ENCODE results near the gene TEKTIP1. TPM values are rescaled to one million over a fixed set of nuclear protein-coding genes. Genes with fewer than 3 reads are reported as not detected.

TEKTIP1 gene
- total RNA-seq, 1 donor from 2014 or later, result 0.35 TPM

GRCh38 chr19:3586707-3587346 is 47.9 kb downstream of the TEKTIP1 start:
- TF ChIP-seq, protein P1, sequence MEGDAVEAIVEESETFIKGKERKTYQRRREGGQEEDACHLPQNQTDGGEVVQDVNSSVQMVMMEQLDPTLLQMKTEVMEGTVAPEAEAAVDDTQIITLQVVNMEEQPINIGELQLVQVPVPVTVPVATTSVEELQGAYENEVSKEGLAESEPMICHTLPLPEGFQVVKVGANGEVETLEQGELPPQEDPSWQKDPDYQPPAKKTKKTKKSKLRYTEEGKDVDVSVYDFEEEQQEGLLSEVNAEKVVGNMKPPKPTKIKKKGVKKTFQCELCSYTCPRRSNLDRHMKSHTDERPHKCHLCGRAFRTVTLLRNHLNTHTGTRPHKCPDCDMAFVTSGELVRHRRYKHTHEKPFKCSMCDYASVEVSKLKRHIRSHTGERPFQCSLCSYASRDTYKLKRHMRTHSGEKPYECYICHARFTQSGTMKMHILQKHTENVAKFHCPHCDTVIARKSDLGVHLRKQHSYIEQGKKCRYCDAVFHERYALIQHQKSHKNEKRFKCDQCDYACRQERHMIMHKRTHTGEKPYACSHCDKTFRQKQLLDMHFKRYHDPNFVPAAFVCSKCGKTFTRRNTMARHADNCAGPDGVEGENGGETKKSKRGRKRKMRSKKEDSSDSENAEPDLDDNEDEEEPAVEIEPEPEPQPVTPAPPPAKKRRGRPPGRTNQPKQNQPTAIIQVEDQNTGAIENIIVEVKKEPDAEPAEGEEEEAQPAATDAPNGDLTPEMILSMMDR (IDR thresholded peaks at IDR 0.05), result no peak
- no peak overlapping the region for H3K27ac Mint-ChIP-seq (ENCODE audit: unreplicated experiment)
- no peaks in the 10 kb centered on the region for H3K36me3 Mint-ChIP-seq (ENCODE audit: low read depth)
- no peak overlapping the region for H3K4me3 Mint-ChIP-seq (ENCODE audit: unreplicated experiment)
- H3K4me1 Mint-ChIP-seq (ENCODE audit: low read depth), result no peaks in the 10 kb centered on the region
- H3K9me3 Mint-ChIP-seq (ENCODE audit: low read depth), result no peaks in the 10 kb centered on the region
- peaks cover 2% of the 10 kb centered on the region for H3K27me3 Mint-ChIP-seq (ENCODE audit: low read depth)
- DNase-seq (ENCODE audit: low spot score), result no peak

GRCh38 chr19:3589439-3589838 is 50.5 kb downstream of the TEKTIP1 start:
- no peaks in the 10 kb centered on the region for H3K36me3 Mint-ChIP-seq (ENCODE audit: low read depth)
- no peak overlapping the region for H3K4me3 Mint-ChIP-seq (ENCODE audit: unreplicated experiment)
- TF ChIP-seq, protein P1 (IDR thresholded peaks at IDR 0.05), result no peak
- no peak overlapping the region for H3K27ac Mint-ChIP-seq (ENCODE audit: unreplicated experiment)
- H3K27me3 Mint-ChIP-seq (ENCODE audit: low read depth), result peaks cover 5% of the 10 kb centered on the region
- no peaks in the 10 kb centered on the region for H3K9me3 Mint-ChIP-seq (ENCODE audit: low read depth)
- no peak for DNase-seq (ENCODE audit: low spot score)
- no peaks in the 10 kb centered on the region for H3K4me1 Mint-ChIP-seq (ENCODE audit: low read depth)

- Mint-ChIP-seq H3K36me3 (ENCODE audit: low read depth) (no peaks in the 10 kb centered on the region), H3K27ac (ENCODE audit: unreplicated experiment) (no peak overlapping the region), H3K27me3 (ENCODE audit: low read depth) (peaks cover 5% of the 10 kb centered on the region), H3K9me3 (ENCODE audit: low read depth) (no peaks in the 10 kb centered on the region), H3K4me1 (ENCODE audit: low read depth) (no peaks in the 10 kb centered on the region), H3K4me3 (ENCODE audit: unreplicated experiment) (no peak overlapping the region)
- no peak for DNase-seq (ENCODE audit: low spot score)
- TF ChIP-seq, protein P1 (IDR thresholded peaks at IDR 0.05), result no peak
These were observed 51.0 kb downstream of the TEKTIP1 start for GRCh38 chr19:3589949-3590348.

- Mint-ChIP-seq H3K27ac (ENCODE audit: unreplicated experiment) (no peak overlapping the region), H3K36me3 (ENCODE audit: low read depth) (no peaks in the 10 kb centered on the region), H3K4me3 (ENCODE audit: unreplicated experiment) (no peak overlapping the region), H3K27me3 (ENCODE audit: low read depth) (peaks cover 5% of the 10 kb centered on the region), H3K4me1 (ENCODE audit: low read depth) (no peaks in the 10 kb centered on the region), H3K9me3 (ENCODE audit: low read depth) (no peaks in the 10 kb centered on the region)
- no peak for DNase-seq (ENCODE audit: low spot score)
- TF ChIP-seq, protein P1 (IDR thresholded peaks at IDR 0.05), result no peak
These were observed 52.2 kb downstream of the TEKTIP1 start for GRCh38 chr19:3590991-3591659.

GRCh38 chr19:3591876-3592613 is 53.1 kb downstream of the TEKTIP1 start:
- no peaks in the 10 kb centered on the region for H3K36me3 Mint-ChIP-seq (ENCODE audit: low read depth)
- no peaks in the 10 kb centered on the region for H3K4me1 Mint-ChIP-seq (ENCODE audit: low read depth)
- H3K27me3 Mint-ChIP-seq (ENCODE audit: low read depth), result peaks cover 5% of the 10 kb centered on the region
- DNase-seq (ENCODE audit: low spot score), result no peak
- H3K9me3 Mint-ChIP-seq (ENCODE audit: low read depth), result no peaks in the 10 kb centered on the region
- no peak overlapping the region for H3K27ac Mint-ChIP-seq (ENCODE audit: unreplicated experiment)
- no peak overlapping the region for H3K4me3 Mint-ChIP-seq (ENCODE audit: unreplicated experiment)
- TF ChIP-seq, protein P1 (IDR thresholded peaks at IDR 0.05), result no peak
